SU-DHL-6 (cell line): Measurements from ENCODE around the gene MICAL3.

Experiments
- CTCF ChIP-seq: fragments of 200-600 bp; sonication (generic); IDR thresholded peaks from one replicate; pipeline ENCODE4 v1.5.1; 2017; ENCODE audit warnings: antibody characterized with exemption, mild to moderate bottlenecking, low read length, moderate library complexity; ENCODE audit not compliant: insufficient read depth, poor library complexity, severe bottlenecking
- EZH2phosphoT487 ChIP-seq: fragments of 200-600 bp; sonication (generic), shearing (Covaris generic); conservative IDR thresholded peaks from 2 replicates; pipeline ENCODE4 v1.6.1; 2018; ENCODE audit warnings: mild to moderate bottlenecking, antibody characterized with exemption, low read length, moderate library complexity, mixed read lengths

- TF ChIP-seq CTCF (no peak), EZH2phosphoT487 (no peak)
These were observed 109.9 kb downstream of the MICAL3 start for GRCh38 chr22:17914474-17914873.
